H1 (cell line): ENCODE data around the gene UBB. TPM values are rescaled to one million over a fixed set of nuclear protein-coding genes. Genes with fewer than 3 reads are reported as not detected.

ENCODE experiments used
- BRCA1 ChIP-seq: IDR thresholded peaks from 2 replicates; pipeline ENCODE4 v1.6.1; 2012; ENCODE audit warnings: low read depth, low read length, improper control_type of control experiment
- CBX8 ChIP-seq: fragments of 300-800, 300-1000 bp; sonication (generic); IDR thresholded peaks from 2 replicates; pipeline ENCODE4 v1.7.1; 2016; ENCODE audit warnings: low read depth, low read length, borderline replicate concordance
- FOSL1 ChIP-seq: IDR thresholded peaks from 2 replicates; pipeline ENCODE4 v1.6.1; 2011; ENCODE audit warnings: mild to moderate bottlenecking, low read depth, low read length, moderate library complexity; ENCODE audit not compliant: insufficient read depth
- KDM4A ChIP-seq: IDR thresholded peaks from one replicate; pipeline ENCODE4 v1.7.1; 2012; ENCODE audit warnings: low read depth, mild to moderate bottlenecking, moderate library complexity, low read length, inconsistent platforms; ENCODE audit not compliant: severe bottlenecking
- NRF1 ChIP-seq: IDR thresholded peaks from 2 replicates; pipeline ENCODE4 v1.6.1; 2011; ENCODE audit warnings: mild to moderate bottlenecking, low read depth, low read length, improper control_type of control experiment
- ZNF274 ChIP-seq: IDR thresholded peaks from 2 replicates; pipeline ENCODE4 v1.7.0; 2012; ENCODE audit warnings: low read length, borderline replicate concordance; ENCODE audit errors: extremely low read depth
- polyA plus RNA-seq, 7 experiments: library from polyadenylated mRNA; depleted of rRNA in 3 of 7; stranded (reverse) in 5 of 7; unstranded in 2 of 7; fragments of >200 nt in 5 of 7; fragments of 200-250 nt in 2 of 7; gene quantifications; 1 replicate in 5 of 7; 2 replicates in 1 of 7; 4 replicates in 1 of 7; pipeline versions ENCODE4 v1.2.1 to v1.2.3, GENCODE V29; 2011 to 2013; ENCODE audit warnings: missing spikeins in 2 of 7, mixed read lengths in 2 of 7
- total RNA-seq: library from RNA; stranded (reverse); fragmentation: NEBNext Ultra II Directional; extraction: Animal tissue kit (Norgen Biotek cat#: 25700); gene quantifications from 2 replicates; pipeline ENCODE4 v1.2.1, GENCODE V29; 2021
- TF ChIP-seq, protein P1 (sequence below), 3 experiments: IDR thresholded peaks; 1 replicate in 2 of 3; 2 replicates in 1 of 3; pipeline versions ENCODE4 v1.5.1 to v1.6.1; 2011; ENCODE audit warnings: low read length in 3 of 3, mild to moderate bottlenecking in 3 of 3, inconsistent platforms in 2 of 3, low read depth in 1 of 3, moderate library complexity in 1 of 3; ENCODE audit not compliant: insufficient read depth in 1 of 3; ENCODE audit errors: control extremely low read depth in 1 of 3

UBB gene
- total and polyA plus RNA-seq, 2 of the 8 experiments (the other 6 are each of a cell fraction or from before 2014, with no cell fraction given) = 1,597 to 1,605 TPM

DNA sequence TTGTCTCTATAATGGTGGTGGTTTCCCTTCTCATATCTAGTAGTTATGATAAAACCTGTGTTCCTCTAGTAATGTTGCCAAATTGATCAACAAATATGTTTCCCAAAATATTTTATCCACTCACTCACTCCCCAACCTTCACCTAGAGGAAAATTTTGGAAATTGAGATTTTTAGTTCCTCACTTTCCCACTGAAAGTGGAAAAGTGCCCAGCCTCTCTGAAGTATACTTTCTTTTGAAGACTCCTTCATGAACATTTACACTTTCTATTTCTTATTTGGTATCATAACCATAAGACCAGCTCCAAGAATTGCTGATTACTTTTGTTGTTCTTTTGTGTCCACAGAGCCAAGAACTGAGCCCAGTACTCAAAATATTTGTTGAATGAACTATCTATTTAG is 22.5 kb upstream of the UBB start (continued):
- TF ChIP-seq, protein P1, sequence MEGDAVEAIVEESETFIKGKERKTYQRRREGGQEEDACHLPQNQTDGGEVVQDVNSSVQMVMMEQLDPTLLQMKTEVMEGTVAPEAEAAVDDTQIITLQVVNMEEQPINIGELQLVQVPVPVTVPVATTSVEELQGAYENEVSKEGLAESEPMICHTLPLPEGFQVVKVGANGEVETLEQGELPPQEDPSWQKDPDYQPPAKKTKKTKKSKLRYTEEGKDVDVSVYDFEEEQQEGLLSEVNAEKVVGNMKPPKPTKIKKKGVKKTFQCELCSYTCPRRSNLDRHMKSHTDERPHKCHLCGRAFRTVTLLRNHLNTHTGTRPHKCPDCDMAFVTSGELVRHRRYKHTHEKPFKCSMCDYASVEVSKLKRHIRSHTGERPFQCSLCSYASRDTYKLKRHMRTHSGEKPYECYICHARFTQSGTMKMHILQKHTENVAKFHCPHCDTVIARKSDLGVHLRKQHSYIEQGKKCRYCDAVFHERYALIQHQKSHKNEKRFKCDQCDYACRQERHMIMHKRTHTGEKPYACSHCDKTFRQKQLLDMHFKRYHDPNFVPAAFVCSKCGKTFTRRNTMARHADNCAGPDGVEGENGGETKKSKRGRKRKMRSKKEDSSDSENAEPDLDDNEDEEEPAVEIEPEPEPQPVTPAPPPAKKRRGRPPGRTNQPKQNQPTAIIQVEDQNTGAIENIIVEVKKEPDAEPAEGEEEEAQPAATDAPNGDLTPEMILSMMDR (IDR thresholded peaks at IDR 0.05; ENCODE audit: control extremely low read depth in 1 of 3, insufficient read depth in 1 of 3, low read depth in 1 of 3, low read length in 3 of 3) = no peak
- TF ChIP-seq ZNF274 = no peak
- no peak for TF ChIP-seq BRCA1
- TF ChIP-seq KDM4A = no peak
- TF ChIP-seq NRF1 = no peak
- TF ChIP-seq FOSL1 = no peak
- no peak for TF ChIP-seq CBX8
